GM12892 (cell line): Measurements from ENCODE around the gene ATP8A1.

ENCODE experiments used
- POLR2A ChIP-seq: IDR thresholded peaks from 2 replicates; pipeline ENCODE4 v1.6.1; 2011; ENCODE audit warnings: low read depth, low read length, control low read depth
- POLR2AphosphoS5 ChIP-seq: IDR thresholded peaks from 2 replicates; pipeline ENCODE4 v1.6.1; 2011; ENCODE audit warnings: low read depth, low read length, control low read depth
- TAF1 ChIP-seq: IDR thresholded peaks from 2 replicates; pipeline ENCODE4 v1.6.1; 2011; ENCODE audit warnings: low read depth, mild to moderate bottlenecking, control low read depth, low read length, borderline replicate concordance

DNA sequence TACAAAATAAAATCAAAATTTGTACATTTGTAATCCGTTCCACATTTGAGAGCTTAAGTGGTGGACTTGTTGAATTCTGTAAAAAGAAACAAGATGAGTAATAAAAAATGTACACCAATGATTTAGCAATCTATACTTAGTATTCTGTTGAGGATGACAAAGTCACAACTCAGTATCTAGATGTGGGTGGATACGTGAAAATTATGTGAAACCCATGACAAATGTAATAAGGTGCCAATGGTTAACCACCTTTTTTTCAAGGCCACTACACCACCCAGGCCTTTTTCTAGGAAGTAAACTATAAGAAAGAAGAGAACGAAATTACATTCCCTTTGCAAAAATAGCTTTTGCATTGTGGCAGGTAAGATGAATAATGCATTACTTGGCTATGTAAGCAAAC, 77.0 kb downstream of the ATP8A1 start:
- TF ChIP-seq POLR2A (no peak), POLR2AphosphoS5 (no peak), TAF1 (no peak)
